Common myeloid progenitor, CD34-positive (primary cell): Measurements from ENCODE around the gene CBY1.

ENCODE experiments used
- CTCF ChIA-PET: fragments of 350-600 bp; sonication (Branson Sonifier 250); formaldehyde crosslinking; loops from one replicate; lab custom pipeline; 2021; ENCODE audit warnings: antibody characterized with exemption; lab: Charles Lee
- POLR2A ChIA-PET: fragments of 350-600 bp; sonication (Branson Sonifier 250); formaldehyde crosslinking; loops from one replicate; lab custom pipeline; 2021; ENCODE audit warnings: antibody characterized with exemption; lab: Charles Lee
- DNase-seq, 3 donors: peaks; one replicate each; pipeline versions ENCODE4 v3.0.0 to v3.0.0-alpha.2; 2013
- H3K27ac ChIP-seq, 2 experiments: 1 replicate in 1 of 2; 2 replicates in 1 of 2; pipeline ENCODE4 v1.7.0; 2013; ENCODE audit warnings: inconsistent platforms in 2 of 2, low read length in 2 of 2, mild to moderate bottlenecking in 2 of 2, low read depth in 1 of 2, moderate library complexity in 1 of 2; ENCODE audit not compliant: severe bottlenecking in 2 of 2, insufficient read depth in 1 of 2, poor library complexity in 1 of 2
- H3K27me3 ChIP-seq, 5 experiments: replicated peaks in 2 of 5; 1 replicate in 3 of 5; 2 replicates in 2 of 5; pipeline versions ENCODE4 v1.6.1 to v1.7.0; 2013; ENCODE audit warnings: low read length in 4 of 5, mild to moderate bottlenecking in 2 of 5, moderate library complexity in 2 of 5, inconsistent platforms in 1 of 5; ENCODE audit not compliant: insufficient read depth in 5 of 5, control insufficient read depth in 4 of 5
- H3K36me3 ChIP-seq, 4 experiments: 1 replicate in 2 of 4; 2 replicates in 2 of 4; pipeline versions ENCODE4 v1.6.1 to v1.7.0; 2013; ENCODE audit warnings: low read length in 3 of 4, control low read depth in 1 of 4, mild to moderate bottlenecking in 1 of 4; ENCODE audit not compliant: control insufficient read depth in 4 of 4, insufficient read depth in 4 of 4
- H3K4me1 ChIP-seq, 4 experiments: 1 replicate in 3 of 4; 2 replicates in 1 of 4; pipeline versions ENCODE4 v1.6.1 to v1.7.1; 2013; ENCODE audit warnings: low read length in 3 of 4, mild to moderate bottlenecking in 3 of 4, control low read depth in 1 of 4, inconsistent platforms in 1 of 4, moderate library complexity in 1 of 4; ENCODE audit not compliant: control insufficient read depth in 4 of 4, insufficient read depth in 4 of 4; ENCODE audit errors: control extremely low read depth in 1 of 4
- H3K4me3 ChIP-seq, 7 experiments: 1 replicate in 4 of 7; 2 replicates in 3 of 7; pipeline versions ENCODE4 v1.5.1 to v1.7.0; 2013; ENCODE audit warnings: mild to moderate bottlenecking in 7 of 7, low read length in 6 of 7, moderate library complexity in 6 of 7, inconsistent platforms in 2 of 7, low read depth in 2 of 7, control low read depth in 1 of 7; ENCODE audit not compliant: insufficient read depth in 4 of 7, control insufficient read depth in 1 of 7; ENCODE audit errors: extremely low read depth in 1 of 7
- H3K9me3 ChIP-seq, 5 experiments: 1 replicate in 4 of 5; 2 replicates in 1 of 5; pipeline versions ENCODE4 v1.6.1 to v1.7.1; 2013; ENCODE audit warnings: low read length in 4 of 5, mild to moderate bottlenecking in 2 of 5, inconsistent platforms in 1 of 5, low read depth in 1 of 5, moderate library complexity in 1 of 5; ENCODE audit not compliant: control insufficient read depth in 4 of 5, insufficient read depth in 2 of 5; ENCODE audit errors: control extremely low read depth in 1 of 5
- WGBS: methylation state at CpG from one replicate; pipeline ENCODE4 v1.1.5; 2013; ENCODE audit not compliant: insufficient coverage; 5-methylcytosine and 5-hydroxymethylcytosine counted together

The CBY1 gene

GRCh38 chr22:38674888-38675287 is 18.4 kb downstream of the CBY1 start:
- 94% methylated on average over 4 of the region's 5 CpGs for WGBS
- no peak for DNase-seq
- Histone ChIP-seq H3K4me3 (no peak overlapping the region), H3K27ac (no peak overlapping the region), H3K4me1 (no peaks in the 10 kb centered on the region), H3K27me3 (no peaks in the 10 kb centered on the region), H3K36me3 (peaks cover 9 to 32% (median 19%) of the 10 kb centered on the region in 4 experiments), H3K9me3 (no peaks in the 10 kb centered on the region)
- ChIA-PET POLR2A (no interaction called here), CTCF (no interaction called here)

- POLR2A ChIA-PET = no interaction called here
- CTCF ChIA-PET = no interaction called here
- WGBS = 95% methylated on average over 3 of the region's 3 CpGs
Observed at GRCh38 chr22:38675833-38676232, 19.4 kb downstream of the CBY1 start.

GRCh38 chr22:38681582-38682335 is 25.3 kb downstream of the CBY1 start, which contains the start of gene TOMM22:
Gene TOMM22 (plus strand): TSS chr22:38681957. CDS start chr22:38681979, 22 bp downstream.
- Histone ChIP-seq H3K4me3 (peak within 1 kb of the TSS; percentile 84 to 99 (median 98)), H3K36me3 (peaks cover 3 to 36% (median 32%) of the 10 kb centered on the region in 4 experiments), H3K9me3 (no peaks in the 10 kb centered on the region), H3K27me3 (no peaks in the 10 kb centered on the region), H3K27ac (peak within 1 kb of the TSS; percentile 68 to 86), H3K4me1 (peaks cover 6 to 13% (median 10%) of the 10 kb centered on the region in 4 experiments)
- peak; percentile 79 to 87 (median 84) for DNase-seq
- CTCF ChIA-PET = interaction anchor here (0.6 to 4.1 kb wide), 7 partner anchors 10 to 268 kb away, joined by 3 to 40 read pairs (median 5); partner anchors contain the start of genes CBY1 and FAM227A
- WGBS = 0% methylated on average over 53 of the region's 60 CpGs
- POLR2A ChIA-PET = interaction anchor here (0.7 to 1.7 kb wide), 4 partner anchors 12 to 43 kb away, joined by 3 to 7 read pairs (median 4); partner anchors contain the start of gene GTPBP1

More at GRCh38 chr22:38675833-38676232, 19.4 kb downstream of the CBY1 start:
- Histone ChIP-seq H3K27me3 (no peaks in the 10 kb centered on the region), H3K36me3 (peaks cover 9 to 30% (median 17%) of the 10 kb centered on the region in 4 experiments), H3K4me3 (no peak overlapping the region), H3K27ac (no peak overlapping the region), H3K4me1 (no peaks in the 10 kb centered on the region), H3K9me3 (no peaks in the 10 kb centered on the region)
- DNase-seq = no peak

GRCh38 chr22:38684895-38685294 is 28.5 kb downstream of the CBY1 start:
- no peak for DNase-seq
- 98% methylated on average over 8 of the region's 9 CpGs for WGBS
- Histone ChIP-seq H3K27ac (no peak overlapping the region), H3K27me3 (no peaks in the 10 kb centered on the region), H3K4me3 (no peak overlapping the region), H3K9me3 (no peaks in the 10 kb centered on the region), H3K4me1 (peaks cover 6 to 13% (median 10%) of the 10 kb centered on the region in 4 experiments), H3K36me3 (peaks cover 5 to 62% (median 51%) of the 10 kb centered on the region in 4 experiments)
- ChIA-PET CTCF (interaction anchor here (4.1 kb wide), 1 partner anchor 14 kb away, joined by 40 read pairs; no protein-coding TSS in a partner anchor), POLR2A (no interaction called here)

- Histone ChIP-seq H3K4me1 (peaks cover 6 to 13% (median 10%) of the 10 kb centered on the region in 4 experiments), H3K27ac (no peak overlapping the region), H3K9me3 (no peaks in the 10 kb centered on the region), H3K27me3 (no peaks in the 10 kb centered on the region), H3K4me3 (no peak overlapping the region), H3K36me3 (peaks cover 5 to 65% (median 51%) of the 10 kb centered on the region in 4 experiments)
- WGBS = 100% methylated on average over 1 of the region's 1 CpG
- CTCF ChIA-PET = interaction anchor here (1.1 kb wide), 1 partner anchor 11 kb away, joined by 3 read pairs; no protein-coding TSS in a partner anchor
- POLR2A ChIA-PET = no interaction called here
- DNase-seq = no peak
Observed at GRCh38 chr22:38685761-38686160, 29.3 kb downstream of the CBY1 start.

- CTCF ChIA-PET = interaction anchor here (1.0 kb wide), 1 partner anchor 10 kb away, joined by 5 read pairs; no protein-coding TSS in a partner anchor
- no peaks in the 10 kb centered on the region for H3K27me3 ChIP-seq
- no peak overlapping the region for H3K27ac ChIP-seq
- H3K4me3 ChIP-seq = no peak overlapping the region
- WGBS = no CpG with 5 or more reads among the region's 1 CpG
- POLR2A ChIA-PET = interaction anchor here (0.7 to 1.0 kb wide), 2 partner anchors 9 to 656 kb away, joined by 3 to 4 read pairs; no protein-coding TSS in a partner anchor
- DNase-seq = no peak
- no peaks in the 10 kb centered on the region for H3K9me3 ChIP-seq
- H3K36me3 ChIP-seq = peaks cover 4 to 72% (median 40%) of the 10 kb centered on the region in 4 experiments
- no peaks in the 10 kb centered on the region for H3K4me1 ChIP-seq
Observed at GRCh38 chr22:38689651-38690050, 33.2 kb downstream of the CBY1 start.
